Stimulated activated CD8-positive, alpha-beta memory T cell treated with anti-CD3 and anti-CD28 coated beads, Interleukin-15, amount 100 ng/mL, for 1 hour (primary cell): Measurements from ENCODE around the gene CTNNA3.

ENCODE experiments used
- DNase-seq: peaks from one replicate; pipeline ENCODE4 v3.0.0-alpha.2; 2020; ENCODE audit warnings: low read depth

CTNNA3 gene

GRCh38 chr10:67665491-67665890, 30.5 kb downstream of the CTNNA3 start:
- no peak for DNase-seq

- DNase-seq: no peak
Measured at GRCh38 chr10:67664942-67665341, 31.1 kb downstream of the CTNNA3 start.

- DNase-seq: no peak
Measured at GRCh38 chr10:67663449-67664087, 32.4 kb downstream of the CTNNA3 start.

GRCh38 chr10:67662415-67662814, 33.6 kb downstream of the CTNNA3 start:
- no peak for DNase-seq

- no peak for DNase-seq
Measured at GRCh38 chr10:67659497-67659896, 36.5 kb downstream of the CTNNA3 start.

GRCh38 chr10:67657775-67658174, 38.2 kb downstream of the CTNNA3 start:
- no peak for DNase-seq

- DNase-seq: no peak
Measured at GRCh38 chr10:67650558-67650957, 45.4 kb downstream of the CTNNA3 start.

GRCh38 chr10:67648613-67649229, 47.3 kb downstream of the CTNNA3 start:
- no peak for DNase-seq

GRCh38 chr10:67630904-67631303, 65.1 kb downstream of the CTNNA3 start:
- DNase-seq: no peak

- DNase-seq: no peak
Measured at GRCh38 chr10:67629461-67629971, 66.5 kb downstream of the CTNNA3 start.

GRCh38 chr10:67622984-67623383, 73.0 kb downstream of the CTNNA3 start:
- no peak for DNase-seq

GRCh38 chr10:67622511-67622910, 73.5 kb downstream of the CTNNA3 start:
- DNase-seq: no peak

GRCh38 chr10:67621834-67622233, 74.2 kb downstream of the CTNNA3 start:
- no peak for DNase-seq

GRCh38 chr10:67618116-67618515, 77.9 kb downstream of the CTNNA3 start:
- DNase-seq: no peak

- DNase-seq: peak; percentile 4
Measured at GRCh38 chr10:67612577-67613537, 83.1 kb downstream of the CTNNA3 start.

- no peak for DNase-seq
Measured at GRCh38 chr10:67612176-67612575, 83.8 kb downstream of the CTNNA3 start.

- DNase-seq: no peak
Measured at GRCh38 chr10:67609996-67610793, 85.8 kb downstream of the CTNNA3 start.

GRCh38 chr10:67608001-67608400, 88.0 kb downstream of the CTNNA3 start:
- no peak for DNase-seq

GRCh38 chr10:67607472-67607871, 88.5 kb downstream of the CTNNA3 start:
- DNase-seq: no peak

- DNase-seq: no peak
Measured at GRCh38 chr10:67606572-67606971, 89.4 kb downstream of the CTNNA3 start.

GRCh38 chr10:67603701-67604100, 92.3 kb downstream of the CTNNA3 start:
- no peak for DNase-seq

- no peak for DNase-seq
Measured at GRCh38 chr10:67603086-67603485, 92.9 kb downstream of the CTNNA3 start.
